HG02970 (cell line): ENCODE measurements around the gene RPS6KB2.

ENCODE experiments used
- ATAC-seq: cut with Tn5 transposase; IDR thresholded peaks from one replicate; pipeline ENCODE4 v1.9.1; 2021; ENCODE audit warnings: mild to moderate bottlenecking, moderate library complexity, moderate number of reproducible peaks; ENCODE audit not compliant: unreplicated experiment, low FRiP score

Gene RPS6KB2

GRCh38 chr11:67428052-67429001 lies at the start of gene RPS6KB2:
TSS of gene RPS6KB2 (plus strand) at chr11:67428494. CDS start at chr11:67428546, 52 bp downstream.
- ATAC-seq: peak; percentile 90

- ATAC-seq: no peak
Observed at GRCh38 chr11:67378544-67378943, 49.8 kb upstream of the RPS6KB2 start.

- no peak for ATAC-seq
Observed at GRCh38 chr11:67379061-67380058, 48.9 kb upstream of the RPS6KB2 start.

- ATAC-seq: no peak
Observed at GRCh38 chr11:67381244-67381972, 46.9 kb upstream of the RPS6KB2 start.

GRCh38 chr11:67382276-67383136 lies 45.8 kb upstream of the RPS6KB2 start:
- ATAC-seq: no peak

GRCh38 chr11:67384851-67385366 lies 43.4 kb upstream of the RPS6KB2 start:
- no peak for ATAC-seq

- ATAC-seq: no peak
Observed at GRCh38 chr11:67387069-67387468, 41.2 kb upstream of the RPS6KB2 start.

- no peak for ATAC-seq
Observed at GRCh38 chr11:67387518-67387917, 40.8 kb upstream of the RPS6KB2 start.

GRCh38 chr11:67389477-67389876 lies 38.8 kb upstream of the RPS6KB2 start:
- no peak for ATAC-seq

- ATAC-seq: no peak
Observed at GRCh38 chr11:67390947-67391303, 37.4 kb upstream of the RPS6KB2 start.

- peak; percentile 56 for ATAC-seq
Observed at GRCh38 chr11:67391304-67392182, 36.8 kb upstream of the RPS6KB2 start, which contains the start of gene RAD9A. TSS of gene RAD9A (plus strand) at chr11:67391986. CDS start at chr11:67392045, 59 bp downstream.

GRCh38 chr11:67392183-67392715 lies 36.0 kb upstream of the RPS6KB2 start:
- no peak for ATAC-seq

- no peak for ATAC-seq
Observed at GRCh38 chr11:67393437-67393836, 34.9 kb upstream of the RPS6KB2 start.

- ATAC-seq: no peak
Observed at GRCh38 chr11:67393990-67394389, 34.3 kb upstream of the RPS6KB2 start.

- ATAC-seq: no peak
Observed at GRCh38 chr11:67395555-67396258, 32.6 kb upstream of the RPS6KB2 start.

- ATAC-seq: no peak
Observed at GRCh38 chr11:67396259-67396581, 32.1 kb upstream of the RPS6KB2 start.
